DOHH2 (cell line): Measurements from ENCODE around the gene PIAS1.

ENCODE experiments used
- EZH2phosphoT487 ChIP-seq: fragments of 200-600 bp; sonication (generic); IDR thresholded peaks from 2 replicates; pipeline ENCODE4 v1.6.1; 2017; ENCODE audit warnings: borderline replicate concordance, mild to moderate bottlenecking, antibody characterized with exemption, low read length, moderate library complexity, mixed read lengths
- TF ChIP-seq, protein P1 (sequence below): fragments of 200-600 bp; sonication (generic); IDR thresholded peaks from one replicate; pipeline ENCODE4 v1.5.1; 2014; ENCODE audit warnings: antibody characterized with exemption, mild to moderate bottlenecking, low read depth, low read length; ENCODE audit not compliant: poor library complexity, severe bottlenecking

DNA sequence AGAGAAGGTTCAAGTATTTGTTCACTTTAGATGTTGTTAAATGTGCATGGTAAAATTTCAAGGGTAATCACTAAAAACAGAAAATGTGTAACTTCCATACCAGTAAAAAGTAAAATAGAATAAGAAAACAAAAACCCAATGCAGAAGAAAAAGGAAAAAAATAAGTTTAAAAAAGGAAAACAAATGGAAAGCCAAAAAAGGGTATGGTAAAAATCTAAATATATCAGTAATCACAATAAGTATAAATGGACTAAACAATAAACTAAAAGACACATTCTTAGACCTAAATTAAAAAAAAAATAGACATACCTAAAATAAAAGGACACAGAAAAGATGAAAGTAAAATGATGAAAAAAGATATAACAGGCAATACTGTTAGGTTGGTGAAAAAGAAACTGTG lies 184.9 kb downstream of the PIAS1 start:
- TF ChIP-seq, protein P1, sequence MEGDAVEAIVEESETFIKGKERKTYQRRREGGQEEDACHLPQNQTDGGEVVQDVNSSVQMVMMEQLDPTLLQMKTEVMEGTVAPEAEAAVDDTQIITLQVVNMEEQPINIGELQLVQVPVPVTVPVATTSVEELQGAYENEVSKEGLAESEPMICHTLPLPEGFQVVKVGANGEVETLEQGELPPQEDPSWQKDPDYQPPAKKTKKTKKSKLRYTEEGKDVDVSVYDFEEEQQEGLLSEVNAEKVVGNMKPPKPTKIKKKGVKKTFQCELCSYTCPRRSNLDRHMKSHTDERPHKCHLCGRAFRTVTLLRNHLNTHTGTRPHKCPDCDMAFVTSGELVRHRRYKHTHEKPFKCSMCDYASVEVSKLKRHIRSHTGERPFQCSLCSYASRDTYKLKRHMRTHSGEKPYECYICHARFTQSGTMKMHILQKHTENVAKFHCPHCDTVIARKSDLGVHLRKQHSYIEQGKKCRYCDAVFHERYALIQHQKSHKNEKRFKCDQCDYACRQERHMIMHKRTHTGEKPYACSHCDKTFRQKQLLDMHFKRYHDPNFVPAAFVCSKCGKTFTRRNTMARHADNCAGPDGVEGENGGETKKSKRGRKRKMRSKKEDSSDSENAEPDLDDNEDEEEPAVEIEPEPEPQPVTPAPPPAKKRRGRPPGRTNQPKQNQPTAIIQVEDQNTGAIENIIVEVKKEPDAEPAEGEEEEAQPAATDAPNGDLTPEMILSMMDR, result no peak
- no peak for TF ChIP-seq EZH2phosphoT487
